Measurements from ENCODE around the gene PRKAR1A. TPM values are rescaled to one million over a fixed set of nuclear protein-coding genes. Genes with fewer than 3 reads are reported as not detected.

Gene PRKAR1A
- total RNA-seq, 2 donors from 2014 or later, result 296 to 409 TPM

- DNase-seq (ENCODE audit: low spot score), result no peak
- Histone ChIP-seq H3K27ac (peak overlapping the region; percentile 19 to 43), H3K27me3 (replicated peaks; ENCODE audit: insufficient read depth) (peaks cover 10% of the 10 kb centered on the region), H3K36me3 (no peaks in the 10 kb centered on the region), H3K4me1 (replicated peaks) (no peaks in the 10 kb centered on the region), H3K4me3 (peak overlapping the region; percentile 25 to 46), H3K9me3 (no peaks in the 10 kb centered on the region)
- intact Hi-C loops (cut with DNase I), result loop anchor here (10.0 kb wide), 1 partner anchor 65 kb away; no protein-coding TSS in a partner anchor
- TF ChIP-seq POLR2AphosphoS5 (IDR thresholded peaks at IDR 0.05) (no peak), POLR2A (IDR thresholded peaks at IDR 0.05) (no peak), CTCF (IDR thresholded peaks at IDR 0.05) (no peak)
- 47% methylated on average over 18 of the region's 18 CpGs for WGBS
Measured at GRCh38 chr17:68599552-68600066, 87.4 kb downstream of the PRKAR1A start.

- no peaks in the 10 kb centered on the region for H3K4me1 ChIP-seq (replicated peaks)
- intact Hi-C loops (cut with DNase I), result loop anchor here (10.0 kb wide), 1 partner anchor 65 kb away; no protein-coding TSS in a partner anchor
- no peaks in the 10 kb centered on the region for H3K36me3 ChIP-seq
- no peak for DNase-seq (ENCODE audit: low spot score)
- peak in 2 of 4 experiments; percentile 32 to 47 for TF ChIP-seq CTCF (IDR thresholded peaks at IDR 0.05)
- no peak for TF ChIP-seq POLR2AphosphoS5 (IDR thresholded peaks at IDR 0.05)
- WGBS, result 3% methylated on average over 70 of the region's 88 CpGs
- H3K27ac ChIP-seq, result peak overlapping the region; percentile 19 to 43
- H3K4me3 ChIP-seq, result peak overlapping the region; percentile 25 to 46
- H3K27me3 ChIP-seq (replicated peaks; ENCODE audit: insufficient read depth), result peaks cover 10% of the 10 kb centered on the region
- H3K9me3 ChIP-seq, result no peaks in the 10 kb centered on the region
Measured at GRCh38 chr17:68600067-68600930, 88.1 kb downstream of the PRKAR1A start.

Other genes with a start within 250 kb of the PRKAR1A start
- gene SLC16A6, start 221.3 kb upstream of the PRKAR1A start, total RNA-seq, result under 1 TPM; 0.41 to 0.85 TPM
- gene ARSG, start 220.9 kb upstream of the PRKAR1A start, total RNA-seq, result 1 to 10 TPM; 1.5 to 8.3 TPM
- 10 to 100 TPM; 24.2 to 37.7 TPM for gene WIPI1, start 54.9 kb upstream of the PRKAR1A start, total RNA-seq
- 10 to 100 TPM in 1 of 2 donors, under 1 TPM in 1; 0.14 to 47.7 TPM for gene FAM20A, start 88.9 kb downstream of the PRKAR1A start, total RNA-seq

Data from prostate gland (tissue), 2 donors.